GM19351 (cell line): Measurements from ENCODE around the gene KRT34.
"Not testable (repeated sequence)": the region's sequence is repeated elsewhere in the genome, so short reads cannot be mapped to it uniquely, and the experiment has no call there.

Experiments used
- ATAC-seq: cut with Tn5 transposase; IDR thresholded peaks from one replicate; pipeline ENCODE4 v1.9.1; 2021; ENCODE audit warnings: mild to moderate bottlenecking, moderate library complexity; ENCODE audit not compliant: unreplicated experiment

Gene KRT34

GRCh38 chr17:41369023-41369422 is 13.1 kb downstream of the KRT34 start:
- ATAC-seq: no peak

GRCh38 chr17:41367426-41368075 is 14.6 kb downstream of the KRT34 start:
- ATAC-seq: no peak

GRCh38 chr17:41366070-41366469 is 16.0 kb downstream of the KRT34 start:
- ATAC-seq: no peak

GRCh38 chr17:41363881-41364280 is 18.2 kb downstream of the KRT34 start:
- ATAC-seq: no peak

GRCh38 chr17:41360296-41360995 is 21.7 kb downstream of the KRT34 start:
- no peak for ATAC-seq

- no peak for ATAC-seq
Measured at GRCh38 chr17:41354536-41354935, 27.6 kb downstream of the KRT34 start.

GRCh38 chr17:41352597-41353366 is 29.3 kb downstream of the KRT34 start:
- ATAC-seq: no peak

- ATAC-seq: no peak
Measured at GRCh38 chr17:41351177-41351576, 30.9 kb downstream of the KRT34 start.

GRCh38 chr17:41350381-41350878 is 31.7 kb downstream of the KRT34 start, which contains the start of gene KRT33A:
KRT33A (minus strand) TSS chr17:41350828; CDS start chr17:41350767, 61 bp downstream.
- ATAC-seq: not testable (repeated sequence)

- no peak for ATAC-seq
Measured at GRCh38 chr17:41347869-41348760, 34.0 kb downstream of the KRT34 start.

GRCh38 chr17:41346421-41346820 is 35.7 kb downstream of the KRT34 start:
- ATAC-seq: not testable (repeated sequence)

- ATAC-seq: no peak
Measured at GRCh38 chr17:41345992-41346391, 36.1 kb downstream of the KRT34 start.

- ATAC-seq: no peak
Measured at GRCh38 chr17:41343029-41343428, 39.1 kb downstream of the KRT34 start.

- ATAC-seq: no peak
Measured at GRCh38 chr17:41340934-41341861, 40.9 kb downstream of the KRT34 start.

- no peak for ATAC-seq
Measured at GRCh38 chr17:41340494-41340893, 41.6 kb downstream of the KRT34 start.

- ATAC-seq: no peak
Measured at GRCh38 chr17:41339571-41340172, 42.4 kb downstream of the KRT34 start.

GRCh38 chr17:41338961-41339485 is 43.1 kb downstream of the KRT34 start:
- ATAC-seq: no peak

- ATAC-seq: no peak
Measured at GRCh38 chr17:41335747-41336146, 46.4 kb downstream of the KRT34 start.
